ENCODE measurements around the gene TMF1. TPM values are rescaled to one million over a fixed set of nuclear protein-coding genes. Genes with fewer than 3 reads are reported as not detected.
A peak's percentile ranks its signal among the peaks of the same experiment; 100 is the strongest.

TMF1 gene
- total RNA-seq, 6 experiments from 2014 or later, result 7.9 to 15.4 (median 11.5) TPM

GRCh38 chr3:69058180-69058946, 6.2 kb upstream of the TMF1 start:
- H3K27ac ChIP-seq, result no peak overlapping the region

GRCh38 chr3:69052472-69052898, 352 bp upstream of the TMF1 start:
- Histone ChIP-seq H3K9me3 (no peaks in the 10 kb centered on the region), H3K27ac (peak overlapping the region; percentile 88 to 95 (median 90)), H3K27me3 (no peaks in the 10 kb centered on the region), H3K36me3 (peaks cover 0 to 35% (median 11%) of the 10 kb centered on the region in 4 donors), H3K4me1 (peaks cover 0 to 19% (median 7%) of the 10 kb centered on the region in 4 donors), H3K4me3 (peak overlapping the region; percentile 54 to 86 (median 76))
- no peak for ATAC-seq
- TF ChIP-seq CTCF (IDR thresholded peaks at IDR 0.05), result no peak
- no peak for TF ChIP-seq POLR2A (IDR thresholded peaks at IDR 0.05)
- intact Hi-C loops (cut with DNase I), result no loop called here
- DNase-seq, result no peak
- WGBS (ENCODE audit: insufficient coverage, low coverage, low lambda C conversion rate, missing lambda C conversion rate), result 10% methylated on average over 9 of the region's 9 CpGs

More at GRCh38 chr3:69058180-69058946, 6.2 kb upstream of the TMF1 start:
- H3K4me1 ChIP-seq, result no peaks in the 10 kb centered on the region
- WGBS (ENCODE audit: insufficient coverage, low coverage, low lambda C conversion rate, missing lambda C conversion rate), result 46% methylated on average over 3 of the region's 3 CpGs
- ATAC-seq (peak; percentile 23 to 46 (median 43)), DNase-seq (no peak)
- H3K4me3 ChIP-seq, result no peak overlapping the region
- intact Hi-C loops (cut with DNase I), result no loop called here
- no peaks in the 10 kb centered on the region for H3K9me3 ChIP-seq
- H3K27me3 ChIP-seq, result no peaks in the 10 kb centered on the region
- TF ChIP-seq POLR2A (IDR thresholded peaks at IDR 0.05) (no peak), CTCF (IDR thresholded peaks at IDR 0.05) (no peak)
- H3K36me3 ChIP-seq, result peaks cover 0 to 60% (median 29%) of the 10 kb centered on the region in 4 donors

- no CpG with 5 or more reads among the region's 2 CpGs for WGBS (ENCODE audit: insufficient coverage, low coverage, low lambda C conversion rate, missing lambda C conversion rate)
- intact Hi-C loops (cut with DNase I), result no loop called here
- no peak for TF ChIP-seq CTCF (IDR thresholded peaks at IDR 0.05)
- no peak for TF ChIP-seq POLR2A (IDR thresholded peaks at IDR 0.05)
- Histone ChIP-seq H3K4me3 (no peak overlapping the region), H3K4me1 (peaks cover 0 to 22% (median 7%) of the 10 kb centered on the region in 4 donors), H3K36me3 (peaks cover 0 to 38% (median 6%) of the 10 kb centered on the region in 4 donors), H3K27me3 (no peaks in the 10 kb centered on the region), H3K9me3 (no peaks in the 10 kb centered on the region), H3K27ac (no peak overlapping the region)
- ATAC-seq, result no peak
- DNase-seq, result no peak
Observed at GRCh38 chr3:69048990-69049389, 3.1 kb downstream of the TMF1 start.

- TF ChIP-seq CTCF (IDR thresholded peaks at IDR 0.05) (no peak), POLR2A (IDR thresholded peaks at IDR 0.05) (no peak)
- ATAC-seq (no peak), DNase-seq (no peak)
- intact Hi-C loops (cut with DNase I), result no loop called here
- Histone ChIP-seq H3K4me3 (no peak overlapping the region), H3K27ac (no peak overlapping the region), H3K4me1 (peaks cover 0 to 6% (median 1%) of the 10 kb centered on the region in 4 donors), H3K9me3 (no peaks in the 10 kb centered on the region), H3K36me3 (peaks cover 3 to 66% (median 27%) of the 10 kb centered on the region in 4 donors), H3K27me3 (no peaks in the 10 kb centered on the region)
- WGBS (ENCODE audit: insufficient coverage, low coverage, low lambda C conversion rate, missing lambda C conversion rate), result 81% methylated on average over 2 of the region's 2 CpGs
Observed at GRCh38 chr3:69044608-69045007, 7.5 kb downstream of the TMF1 start.
